ENCODE data around the gene COL18A1. TPM values are rescaled to one million over a fixed set of nuclear protein-coding genes. Genes with fewer than 3 reads are reported as not detected.

COL18A1 gene
- total RNA-seq, 1 experiment from 2014 or later: 77.0 TPM

DNA sequence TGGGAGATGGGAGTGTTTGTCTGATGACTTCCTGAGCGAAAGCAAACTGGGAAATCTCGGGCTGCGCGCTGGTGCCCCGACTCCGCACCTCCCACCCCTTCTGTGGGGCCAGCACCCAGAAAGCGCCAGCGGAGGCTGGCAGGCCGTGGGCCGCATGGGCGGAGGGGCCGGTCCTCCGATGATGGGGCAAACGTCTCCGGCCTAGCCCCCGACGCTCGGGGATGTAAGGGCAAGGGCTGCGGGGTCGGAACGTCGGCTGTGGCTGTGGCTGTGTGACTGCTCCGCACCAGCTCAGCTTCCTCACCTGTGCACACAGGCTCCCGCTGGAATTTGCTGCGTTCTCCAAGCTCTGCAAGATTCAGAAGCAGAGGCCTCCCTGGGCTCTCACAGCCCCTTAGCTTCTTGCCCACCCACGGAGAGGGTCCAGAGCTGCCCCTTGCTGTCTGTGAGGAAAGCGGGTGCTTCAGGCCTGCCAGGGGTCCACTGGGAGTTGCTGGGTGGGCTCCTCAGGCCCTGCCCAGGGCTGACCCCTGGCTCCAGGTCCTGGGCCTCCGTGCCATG lies 35.0 kb downstream of the COL18A1 start:
- ATAC-seq: no peak
- no peak overlapping the region; the same call in 1 of the 2 replicates for H3K4me3 ChIP-seq (ENCODE audit: low read length)
- peak overlapping the region; percentile 81 for H3K4me2 ChIP-seq (ENCODE audit: low read length)
- no peaks in the 10 kb centered on the region for H3K27me3 ChIP-seq (ENCODE audit: low read length)
- CTCF ChIA-PET: no interaction called here
- no peak overlapping the region for H3K27ac ChIP-seq (ENCODE audit: low read length)
- intact Hi-C loops (cut with micrococcal nuclease): loop anchor here (1.0 to 2.0 kb wide), 4 partner anchors 53 to 299 kb away; no protein-coding TSS in a partner anchor
- H3K9me3 ChIP-seq (ENCODE audit: low read length): no peaks in the 10 kb centered on the region
- no peaks in the 10 kb centered on the region for H3F3A ChIP-seq (ENCODE audit: low read length, unreplicated experiment)
- H3K4me1 ChIP-seq (ENCODE audit: insufficient read depth, low read length): peaks cover 6% of the 10 kb centered on the region; the same call in 1 of the 2 replicates
- TF ChIP-seq EZH2 (IDR thresholded peaks at IDR 0.05; ENCODE audit: low read length, unreplicated experiment) (no peak), EZH2phosphoT487 (IDR thresholded peaks at IDR 0.05; ENCODE audit: borderline replicate concordance, low read length) (no peak)
- TF ChIP-seq, protein P1, sequence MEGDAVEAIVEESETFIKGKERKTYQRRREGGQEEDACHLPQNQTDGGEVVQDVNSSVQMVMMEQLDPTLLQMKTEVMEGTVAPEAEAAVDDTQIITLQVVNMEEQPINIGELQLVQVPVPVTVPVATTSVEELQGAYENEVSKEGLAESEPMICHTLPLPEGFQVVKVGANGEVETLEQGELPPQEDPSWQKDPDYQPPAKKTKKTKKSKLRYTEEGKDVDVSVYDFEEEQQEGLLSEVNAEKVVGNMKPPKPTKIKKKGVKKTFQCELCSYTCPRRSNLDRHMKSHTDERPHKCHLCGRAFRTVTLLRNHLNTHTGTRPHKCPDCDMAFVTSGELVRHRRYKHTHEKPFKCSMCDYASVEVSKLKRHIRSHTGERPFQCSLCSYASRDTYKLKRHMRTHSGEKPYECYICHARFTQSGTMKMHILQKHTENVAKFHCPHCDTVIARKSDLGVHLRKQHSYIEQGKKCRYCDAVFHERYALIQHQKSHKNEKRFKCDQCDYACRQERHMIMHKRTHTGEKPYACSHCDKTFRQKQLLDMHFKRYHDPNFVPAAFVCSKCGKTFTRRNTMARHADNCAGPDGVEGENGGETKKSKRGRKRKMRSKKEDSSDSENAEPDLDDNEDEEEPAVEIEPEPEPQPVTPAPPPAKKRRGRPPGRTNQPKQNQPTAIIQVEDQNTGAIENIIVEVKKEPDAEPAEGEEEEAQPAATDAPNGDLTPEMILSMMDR (conservative IDR thresholded peaks at IDR 0.05; ENCODE audit: low read depth, low read length): no peak
- H3K79me2 ChIP-seq (ENCODE audit: low read length): peaks cover 6% of the 10 kb centered on the region; the same call in 1 of the 2 replicates
- peak overlapping the region; percentile 75; the same call in 1 of the 2 replicates for H2AFZ ChIP-seq (ENCODE audit: low read length)
- H4K20me1 ChIP-seq (ENCODE audit: low read length): no peaks in the 10 kb centered on the region
- 0 out of 2 replicates have a peak overlapping the region, but pooled peaks have one; percentile 55 for H3K9ac ChIP-seq (ENCODE audit: low read length)
- H3K9me2 ChIP-seq (replicated peaks; ENCODE audit: low read length): no peaks in the 10 kb centered on the region
- no peaks in the 10 kb centered on the region for H3K36me3 ChIP-seq (ENCODE audit: low read depth, low read length)
- POLR2A ChIA-PET (ENCODE audit: unreplicated experiment): no interaction called here
- DNase-seq: no peak
- BruUV-seq (replicated peaks): no TSS peak

DNA sequence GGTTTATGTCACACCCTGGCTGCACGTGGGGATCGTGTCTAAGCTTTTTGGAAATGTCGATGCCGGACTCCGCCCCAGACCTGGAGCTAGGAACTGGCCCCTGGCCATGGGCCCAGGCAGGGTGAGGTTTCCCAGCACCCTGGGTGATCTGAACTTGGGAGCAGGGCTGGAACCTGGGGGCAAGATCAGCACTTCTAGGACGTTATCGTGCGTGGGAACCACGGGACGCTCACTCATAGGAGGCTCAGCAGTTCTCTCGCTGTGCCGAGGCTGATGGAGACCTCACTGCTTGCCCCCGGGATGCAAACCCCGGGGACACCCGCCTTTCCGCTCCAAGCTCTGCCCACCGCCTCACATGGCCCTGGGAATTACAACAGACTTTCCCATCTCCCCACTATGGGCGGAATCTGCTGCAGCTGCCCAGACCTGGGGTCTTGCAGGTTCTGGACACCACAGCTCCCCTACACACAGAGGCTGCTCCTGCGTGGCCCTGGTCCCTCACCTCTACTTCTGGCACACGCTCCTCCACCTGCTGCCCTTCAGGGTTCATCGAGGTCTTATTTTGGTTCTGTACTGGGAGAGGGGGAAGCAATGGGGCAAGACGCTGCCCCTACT lies 35.9 kb downstream of the COL18A1 start:
- Histone ChIP-seq H3K27ac (ENCODE audit: low read length) (no peak overlapping the region), H3K9me2 (replicated peaks; ENCODE audit: low read length) (no peaks in the 10 kb centered on the region), H3K9ac (ENCODE audit: low read length) (no peak overlapping the region), H3F3A (ENCODE audit: low read length, unreplicated experiment) (no peaks in the 10 kb centered on the region), H2AFZ (ENCODE audit: low read length) (no peak overlapping the region), H3K9me3 (ENCODE audit: low read length) (no peaks in the 10 kb centered on the region), H4K20me1 (ENCODE audit: low read length) (no peaks in the 10 kb centered on the region), H3K4me3 (ENCODE audit: low read length) (no peak overlapping the region), H3K79me2 (ENCODE audit: low read length) (peaks cover 13% of the 10 kb centered on the region; the same call in 1 of the 2 replicates), H3K36me3 (ENCODE audit: low read depth, low read length) (no peaks in the 10 kb centered on the region; the same call in 1 of the 2 replicates), H3K27me3 (ENCODE audit: low read length) (no peaks in the 10 kb centered on the region), H3K4me2 (ENCODE audit: low read length) (no peak overlapping the region), H3K4me1 (ENCODE audit: insufficient read depth, low read length) (peaks cover 6% of the 10 kb centered on the region; the same call in 1 of the 2 replicates)
- ChIA-PET POLR2A (ENCODE audit: unreplicated experiment) (no interaction called here), CTCF (no interaction called here)
- no TSS peak for BruUV-seq (replicated peaks)
- intact Hi-C loops (cut with micrococcal nuclease): no loop called here
- no peak for DNase-seq
- ATAC-seq: no peak
- TF ChIP-seq EZH2phosphoT487 (IDR thresholded peaks at IDR 0.05; ENCODE audit: borderline replicate concordance, low read length) (no peak), EZH2 (IDR thresholded peaks at IDR 0.05; ENCODE audit: low read length, unreplicated experiment) (no peak)
- TF ChIP-seq, protein P1 (conservative IDR thresholded peaks at IDR 0.05; ENCODE audit: low read depth, low read length): no peak
